Neuron (in vitro differentiated cells): ENCODE results near the gene TCHH.
"Not testable (repeated sequence)": the region's sequence is repeated elsewhere in the genome, so short reads cannot be mapped to it uniquely, and the experiment has no call there.

ENCODE experiments used
- H2AFZ ChIP-seq: one replicate; pipeline ENCODE4 v1.6.1; 2013; ENCODE audit warnings: low read depth, mild to moderate bottlenecking, inconsistent platforms, low read length, moderate library complexity
- H3K27me3 ChIP-seq: one replicate; pipeline ENCODE4 v1.6.1; 2013; ENCODE audit warnings: low read length; ENCODE audit not compliant: insufficient read depth
- H3K36me3 ChIP-seq: one replicate; pipeline ENCODE4 v1.6.1; 2013; ENCODE audit warnings: low read length; ENCODE audit not compliant: insufficient read depth
- H3K4me1 ChIP-seq: one replicate; pipeline ENCODE4 v1.6.1; 2013; ENCODE audit warnings: low read length; ENCODE audit not compliant: insufficient read depth
- H3K4me3 ChIP-seq: 2 replicates; pipeline ENCODE4 v1.5.1; 2013; ENCODE audit warnings: mild to moderate bottlenecking, low read length, moderate library complexity
- H3K9me3 ChIP-seq: one replicate; pipeline ENCODE4 v1.6.1; 2013; ENCODE audit warnings: low read length

Gene TCHH

DNA sequence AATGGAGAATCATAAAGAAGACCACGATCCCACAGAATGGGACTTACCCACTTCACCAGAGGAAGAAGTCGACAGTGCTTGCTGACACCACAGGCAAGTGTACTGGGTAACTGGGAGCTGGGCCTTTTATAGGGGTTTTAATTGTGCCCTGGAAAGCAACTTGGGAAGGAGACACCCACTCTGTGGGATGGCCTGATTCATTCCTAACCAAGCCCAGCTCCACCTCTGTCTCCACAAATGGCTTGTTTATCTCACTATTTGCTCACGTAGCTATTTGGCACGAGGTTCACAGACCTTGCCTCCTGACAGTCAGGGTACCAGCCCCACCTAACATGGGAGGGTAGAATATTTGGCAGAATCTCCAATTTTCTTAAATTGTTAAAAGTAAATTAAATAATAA lies at the start of gene TCHH:
TCHH (minus strand) TSS at position 101 of the 400 bp plus-strand sequence. CDS start 1,364 bp downstream, outside the sequence.
- Histone ChIP-seq H3K9me3 (no peaks in the 10 kb centered on the region), H3K36me3 (no peaks in the 10 kb centered on the region), H2AFZ (no peak within 1 kb of the TSS), H3K4me3 (no peak within 1 kb of the TSS), H3K27me3 (peaks cover 16% of the 10 kb centered on the region), H3K4me1 (no peaks in the 10 kb centered on the region)

GRCh38 chr1:152164517-152165136 lies 49.4 kb upstream of the TCHH start:
- no peaks in the 10 kb centered on the region for H3K9me3 ChIP-seq
- H3K4me1 ChIP-seq = no peaks in the 10 kb centered on the region
- H2AFZ ChIP-seq = no peak overlapping the region
- H3K27me3 ChIP-seq = no peaks in the 10 kb centered on the region
- no peak overlapping the region for H3K4me3 ChIP-seq
- no peaks in the 10 kb centered on the region for H3K36me3 ChIP-seq

DNA sequence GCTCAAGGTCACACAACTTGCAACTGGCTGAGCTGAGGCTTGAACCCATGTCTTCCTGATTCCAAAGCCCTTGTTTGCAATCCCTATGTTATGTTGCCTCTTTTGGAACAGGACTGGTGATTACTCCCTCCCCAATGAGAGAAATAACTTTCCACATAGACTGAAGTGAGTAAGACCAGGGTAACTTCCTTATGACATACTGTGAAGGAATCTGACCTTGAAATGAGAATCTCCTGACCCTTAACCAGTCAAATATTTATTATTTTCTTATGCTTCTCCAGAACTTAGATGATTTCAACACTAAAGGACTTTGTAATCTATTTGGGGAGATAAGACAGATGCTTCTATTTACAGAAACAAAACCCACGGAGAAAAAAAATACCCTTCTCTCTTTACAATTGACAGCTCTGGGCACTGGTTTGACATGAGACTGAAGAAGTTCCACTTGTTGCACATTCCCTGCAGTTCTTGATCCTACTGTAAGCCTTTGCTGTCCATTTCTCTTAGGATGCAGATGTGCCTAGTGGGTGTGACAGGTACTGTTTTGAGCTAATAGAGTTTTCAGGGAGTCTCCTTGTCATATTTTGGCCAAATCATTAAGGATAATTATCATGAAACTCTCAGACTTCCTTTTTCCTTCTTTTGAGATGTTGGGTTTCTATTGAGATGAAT lies 47.7 kb upstream of the TCHH start:
- no peak overlapping the region for H3K4me3 ChIP-seq
- H3K4me1 ChIP-seq = no peaks in the 10 kb centered on the region
- no peaks in the 10 kb centered on the region for H3K36me3 ChIP-seq
- no peaks in the 10 kb centered on the region for H3K27me3 ChIP-seq
- H3K9me3 ChIP-seq = no peaks in the 10 kb centered on the region
- no peak overlapping the region for H2AFZ ChIP-seq

DNA sequence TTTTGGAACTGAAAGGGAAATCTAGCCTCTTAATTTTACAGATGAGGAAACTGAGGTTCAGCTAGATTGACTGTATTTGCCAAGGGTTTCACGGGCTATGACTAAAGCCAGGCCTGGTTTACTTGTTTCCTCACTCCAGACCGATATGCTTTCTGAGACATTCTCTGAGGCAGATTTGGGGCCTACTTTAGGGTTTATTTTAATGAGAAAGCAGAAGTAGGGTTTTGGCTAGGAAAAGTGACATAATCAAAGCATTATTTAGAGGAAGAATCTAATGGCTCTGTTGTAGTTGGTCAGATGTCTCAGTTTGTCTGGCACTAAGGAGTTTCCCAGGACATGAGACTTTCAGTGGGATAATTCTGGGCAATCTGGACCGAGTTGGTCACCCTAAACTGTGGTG lies 45.3 kb upstream of the TCHH start:
- Histone ChIP-seq H3K4me1 (no peaks in the 10 kb centered on the region), H3K27me3 (no peaks in the 10 kb centered on the region)

DNA sequence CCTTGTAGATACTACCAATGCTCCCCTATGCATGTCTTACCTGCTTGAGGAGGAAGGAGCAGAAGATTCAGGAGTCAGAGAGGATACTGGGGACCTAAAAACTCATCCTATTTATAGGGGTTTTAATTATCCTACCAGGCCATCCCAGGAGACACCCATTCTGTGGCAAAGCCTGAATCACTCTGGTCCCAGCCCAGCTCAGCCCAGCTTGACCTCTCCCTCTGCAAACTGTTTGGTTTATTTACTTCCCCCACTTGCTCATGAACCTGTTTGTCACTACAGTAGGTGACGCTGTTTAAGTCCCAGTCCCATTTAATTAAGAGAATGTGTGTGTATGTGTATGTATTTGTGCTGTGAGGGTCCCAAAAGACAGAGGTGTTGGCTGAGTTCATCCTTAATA lies 43.9 kb upstream of the TCHH start, which contains the start of gene RPTN:
RPTN (minus strand) TSS at position 85 of the 400 bp plus-strand sequence. CDS start 1,339 bp downstream, outside the sequence.
- Histone ChIP-seq H3K9me3 (no peaks in the 10 kb centered on the region), H3K4me1 (no peaks in the 10 kb centered on the region), H3K4me3 (no peak within 1 kb of the TSS), H3K27me3 (no peaks in the 10 kb centered on the region), H3K36me3 (no peaks in the 10 kb centered on the region), H2AFZ (no peak within 1 kb of the TSS)

More for the DNA sequence above, 45.3 kb upstream of the TCHH start:
- H3K9me3 ChIP-seq = no peaks in the 10 kb centered on the region
- no peaks in the 10 kb centered on the region for H3K36me3 ChIP-seq
- no peak overlapping the region for H2AFZ ChIP-seq
- H3K4me3 ChIP-seq = no peak overlapping the region

GRCh38 chr1:152153996-152154395 lies 38.8 kb upstream of the TCHH start:
- H3K36me3 ChIP-seq = no peaks in the 10 kb centered on the region
- H3K4me1 ChIP-seq = no peaks in the 10 kb centered on the region
- H3K27me3 ChIP-seq = no peaks in the 10 kb centered on the region
- H2AFZ ChIP-seq = no peak overlapping the region
- H3K9me3 ChIP-seq = no peaks in the 10 kb centered on the region
- H3K4me3 ChIP-seq = no peak overlapping the region

GRCh38 chr1:152151646-152152045 lies 36.4 kb upstream of the TCHH start:
- H3K36me3 ChIP-seq = no peaks in the 10 kb centered on the region
- no peak overlapping the region for H2AFZ ChIP-seq
- no peak overlapping the region for H3K4me3 ChIP-seq
- H3K27me3 ChIP-seq = no peaks in the 10 kb centered on the region
- peaks cover 2% of the 10 kb centered on the region for H3K9me3 ChIP-seq
- no peaks in the 10 kb centered on the region for H3K4me1 ChIP-seq

- Histone ChIP-seq H3K36me3 (no peaks in the 10 kb centered on the region), H2AFZ (no peak overlapping the region), H3K27me3 (no peaks in the 10 kb centered on the region), H3K9me3 (peaks cover 2% of the 10 kb centered on the region), H3K4me3 (no peak overlapping the region), H3K4me1 (no peaks in the 10 kb centered on the region)
Observed at GRCh38 chr1:152148981-152149380, 33.7 kb upstream of the TCHH start.

DNA sequence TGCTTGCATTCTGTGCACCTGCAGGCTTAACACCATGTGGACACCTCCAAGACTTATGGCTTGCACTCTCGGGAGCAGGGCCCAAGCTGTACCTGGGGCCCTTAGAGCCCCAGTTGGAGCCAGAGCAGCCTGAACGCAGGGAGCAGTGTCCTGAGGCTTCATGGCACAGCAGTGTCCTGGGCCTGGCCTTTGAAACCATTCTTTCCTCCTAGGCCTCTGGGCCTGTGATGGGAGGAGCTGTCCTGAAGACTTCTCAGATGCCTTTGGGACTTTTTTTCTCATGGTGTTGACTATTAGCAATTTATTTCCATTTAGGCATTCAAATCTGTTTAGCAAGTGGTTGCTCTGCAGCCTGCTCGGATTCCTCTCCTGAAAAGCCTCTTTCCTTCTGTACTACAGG lies 32.8 kb upstream of the TCHH start:
- Histone ChIP-seq H3K4me3 (no peak overlapping the region), H3K36me3 (no peaks in the 10 kb centered on the region), H2AFZ (no peak overlapping the region), H3K27me3 (no peaks in the 10 kb centered on the region), H3K4me1 (no peaks in the 10 kb centered on the region), H3K9me3 (peaks cover 2% of the 10 kb centered on the region)

GRCh38 chr1:152145769-152146168 lies 30.5 kb upstream of the TCHH start:
- Histone ChIP-seq H3K4me3 (no peak overlapping the region), H3K36me3 (no peaks in the 10 kb centered on the region), H2AFZ (no peak overlapping the region), H3K4me1 (no peaks in the 10 kb centered on the region), H3K9me3 (peaks cover 2% of the 10 kb centered on the region), H3K27me3 (no peaks in the 10 kb centered on the region)

GRCh38 chr1:152144674-152145183 lies 29.5 kb upstream of the TCHH start:
- not testable (repeated sequence) for H3K9me3 ChIP-seq, H3K4me1 ChIP-seq, H3K4me3 ChIP-seq, H3K36me3 ChIP-seq, H3K27me3 ChIP-seq, H2AFZ ChIP-seq

GRCh38 chr1:152143150-152143887 lies 28.1 kb upstream of the TCHH start:
- no peaks in the 10 kb centered on the region for H3K4me1 ChIP-seq
- no peaks in the 10 kb centered on the region for H3K36me3 ChIP-seq
- H3K27me3 ChIP-seq = no peaks in the 10 kb centered on the region
- H2AFZ ChIP-seq = no peak overlapping the region
- no peak overlapping the region for H3K4me3 ChIP-seq
- peaks cover 2% of the 10 kb centered on the region for H3K9me3 ChIP-seq

- H3K4me3 ChIP-seq = no peak overlapping the region
- no peaks in the 10 kb centered on the region for H3K36me3 ChIP-seq
- H2AFZ ChIP-seq = no peak overlapping the region
- H3K9me3 ChIP-seq = no peaks in the 10 kb centered on the region
- H3K27me3 ChIP-seq = no peaks in the 10 kb centered on the region
- H3K4me1 ChIP-seq = no peaks in the 10 kb centered on the region
Observed at GRCh38 chr1:152141971-152142584, 26.8 kb upstream of the TCHH start.
